ENCODE results near the gene PITRM1. TPM values are rescaled to one million over a fixed set of nuclear protein-coding genes. Genes with fewer than 3 reads are reported as not detected.

Gene PITRM1
- total RNA-seq, 1 donor from 2014 or later, result 46.6 TPM

GRCh38 chr10:3122486-3123205, 49.9 kb downstream of the PITRM1 start:
- DNase-seq (ENCODE audit: low read depth, low spot score), result no peak
- H3K27ac Mint-ChIP-seq (ENCODE audit: unreplicated experiment), result no peak overlapping the region
- H3K4me1 Mint-ChIP-seq, result no peaks in the 10 kb centered on the region
- H3K4me3 Mint-ChIP-seq, result no peak overlapping the region
- peaks cover 5% of the 10 kb centered on the region for H3K36me3 Mint-ChIP-seq (ENCODE audit: low read depth)
- H3K27me3 Mint-ChIP-seq (ENCODE audit: low read depth), result no peaks in the 10 kb centered on the region
- no peak for TF ChIP-seq CTCF (conservative IDR thresholded peaks at IDR 0.05)
- H3K9me3 Mint-ChIP-seq, result no peaks in the 10 kb centered on the region

DNA sequence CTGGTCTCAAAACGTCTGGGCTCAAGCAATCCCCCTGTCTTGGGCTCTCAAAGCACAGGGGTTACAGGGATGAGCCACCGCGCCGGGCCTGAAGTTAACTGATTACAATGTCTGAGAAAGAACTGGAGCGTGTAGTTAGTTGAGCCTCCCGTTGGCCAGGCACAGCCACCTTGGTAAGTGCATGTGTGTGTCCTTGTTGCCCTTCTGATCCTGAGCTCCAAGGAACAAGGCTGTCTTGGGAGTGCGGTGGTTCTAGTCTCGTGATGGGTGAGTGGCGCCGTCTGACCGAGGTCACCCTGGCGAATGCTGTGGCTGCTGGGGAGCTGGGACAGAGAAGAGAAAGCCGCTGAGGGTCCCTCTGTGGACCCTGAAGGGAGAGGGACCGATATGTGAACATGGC, 50.5 kb downstream of the PITRM1 start:
- TF ChIP-seq CTCF (conservative IDR thresholded peaks at IDR 0.05), result no peak
- no peak for DNase-seq (ENCODE audit: low read depth, low spot score)
- Mint-ChIP-seq H3K36me3 (ENCODE audit: low read depth) (peaks cover 5% of the 10 kb centered on the region), H3K27ac (ENCODE audit: unreplicated experiment) (no peak overlapping the region), H3K27me3 (ENCODE audit: low read depth) (no peaks in the 10 kb centered on the region), H3K4me3 (no peak overlapping the region), H3K9me3 (no peaks in the 10 kb centered on the region), H3K4me1 (no peaks in the 10 kb centered on the region)

GRCh38 chr10:3119796-3120459, 52.7 kb downstream of the PITRM1 start:
- peak; percentile 12 for DNase-seq (ENCODE audit: low read depth, low spot score)
- no peak overlapping the region for H3K27ac Mint-ChIP-seq (ENCODE audit: unreplicated experiment)
- no peaks in the 10 kb centered on the region for H3K27me3 Mint-ChIP-seq (ENCODE audit: low read depth)
- peaks cover 5% of the 10 kb centered on the region for H3K36me3 Mint-ChIP-seq (ENCODE audit: low read depth)
- TF ChIP-seq CTCF (conservative IDR thresholded peaks at IDR 0.05), result peak; percentile 61
- no peaks in the 10 kb centered on the region for H3K9me3 Mint-ChIP-seq
- no peak overlapping the region for H3K4me3 Mint-ChIP-seq
- H3K4me1 Mint-ChIP-seq, result peaks cover 3% of the 10 kb centered on the region

DNA sequence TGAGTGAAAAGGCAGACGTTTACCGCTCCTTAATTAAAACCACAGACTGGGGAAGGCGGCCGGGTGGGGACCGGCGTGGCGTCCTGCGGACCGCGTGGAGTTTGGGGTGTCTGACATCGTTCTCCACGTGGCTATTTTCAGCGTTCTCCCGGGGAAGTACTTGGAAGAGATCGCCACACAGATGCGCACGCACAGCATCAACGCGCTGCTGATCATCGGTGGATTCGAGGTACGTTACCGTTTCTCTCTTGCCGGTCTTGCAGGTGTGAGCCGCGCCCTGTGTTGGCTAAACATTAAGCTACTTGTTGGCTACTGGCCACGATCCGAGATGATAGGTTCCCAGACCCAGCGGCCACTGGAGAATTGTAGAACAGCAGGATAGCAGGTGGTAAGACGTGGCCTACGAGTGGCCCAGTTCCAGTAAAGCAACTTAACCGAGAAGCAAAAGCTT, 53.9 kb downstream of the PITRM1 start:
- Mint-ChIP-seq H3K9me3 (no peaks in the 10 kb centered on the region), H3K27ac (ENCODE audit: unreplicated experiment) (no peak overlapping the region), H3K4me1 (peaks cover 3% of the 10 kb centered on the region), H3K27me3 (ENCODE audit: low read depth) (no peaks in the 10 kb centered on the region), H3K36me3 (ENCODE audit: low read depth) (peaks cover 5% of the 10 kb centered on the region), H3K4me3 (no peak overlapping the region)
- DNase-seq (ENCODE audit: low read depth, low spot score), result no peak
- TF ChIP-seq CTCF (conservative IDR thresholded peaks at IDR 0.05), result no peak

DNA sequence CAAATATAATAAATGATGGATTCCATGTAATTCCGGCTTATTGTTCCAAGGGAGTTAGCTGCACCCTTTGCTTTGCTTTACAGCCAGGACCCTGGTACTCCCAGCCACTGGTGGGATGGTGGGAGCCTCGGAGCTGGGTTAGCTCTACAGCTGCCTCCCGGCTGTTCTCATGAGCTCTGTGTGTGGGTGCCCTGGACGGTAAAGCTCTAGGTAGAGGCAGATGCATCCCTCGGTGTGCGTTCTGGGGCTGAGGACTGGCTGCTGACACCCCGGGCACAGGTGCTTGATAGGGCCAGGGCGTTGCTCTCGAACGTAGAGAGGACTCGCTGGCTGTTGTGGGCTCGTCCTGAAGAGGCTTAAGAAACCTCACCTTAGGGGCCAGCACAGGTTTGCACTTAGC, 55.1 kb downstream of the PITRM1 start:
- H3K4me3 Mint-ChIP-seq, result no peak overlapping the region

More for the DNA sequence above, 55.1 kb downstream of the PITRM1 start:
- peaks cover 3% of the 10 kb centered on the region for H3K4me1 Mint-ChIP-seq
- no peaks in the 10 kb centered on the region for H3K9me3 Mint-ChIP-seq
- TF ChIP-seq CTCF (conservative IDR thresholded peaks at IDR 0.05), result no peak
- peaks cover 5% of the 10 kb centered on the region for H3K36me3 Mint-ChIP-seq (ENCODE audit: low read depth)
- no peak overlapping the region for H3K27ac Mint-ChIP-seq (ENCODE audit: unreplicated experiment)
- DNase-seq (ENCODE audit: low read depth, low spot score), result no peak
- no peaks in the 10 kb centered on the region for H3K27me3 Mint-ChIP-seq (ENCODE audit: low read depth)
